GM06990 (cell line): ENCODE data around the gene FHL3.
A peak's percentile ranks its signal among the peaks of the same experiment; 100 is the strongest.

Experiments used
- DNase-seq: peaks from one replicate; pipeline ENCODE4 v3.0.0-alpha.2; 2011; ENCODE audit not compliant: insufficient read length; ENCODE audit errors: extremely low read depth
- H3K27me3 ChIP-seq: replicated peaks from 2 replicates; pipeline ENCODE4 v1.6.0; 2011; ENCODE audit warnings: low read length; ENCODE audit not compliant: control insufficient read depth, insufficient read depth
- H3K36me3 ChIP-seq: 2 replicates; pipeline ENCODE4 v1.5.1; 2011; ENCODE audit warnings: low read length; ENCODE audit not compliant: control insufficient read depth, insufficient read depth
- H3K4me3 ChIP-seq: replicated peaks from 2 replicates; pipeline ENCODE4 v1.5.1; 2011; ENCODE audit warnings: low read depth, mild to moderate bottlenecking, control low read depth, low read length
- TF ChIP-seq, protein P1 (sequence below): IDR thresholded peaks from 2 replicates; pipeline ENCODE4 v1.5.1; 2011; ENCODE audit warnings: low read length, control low read depth, mild to moderate bottlenecking, inconsistent platforms; ENCODE audit not compliant: insufficient read depth, poor library complexity, severe bottlenecking

FHL3 gene

DNA sequence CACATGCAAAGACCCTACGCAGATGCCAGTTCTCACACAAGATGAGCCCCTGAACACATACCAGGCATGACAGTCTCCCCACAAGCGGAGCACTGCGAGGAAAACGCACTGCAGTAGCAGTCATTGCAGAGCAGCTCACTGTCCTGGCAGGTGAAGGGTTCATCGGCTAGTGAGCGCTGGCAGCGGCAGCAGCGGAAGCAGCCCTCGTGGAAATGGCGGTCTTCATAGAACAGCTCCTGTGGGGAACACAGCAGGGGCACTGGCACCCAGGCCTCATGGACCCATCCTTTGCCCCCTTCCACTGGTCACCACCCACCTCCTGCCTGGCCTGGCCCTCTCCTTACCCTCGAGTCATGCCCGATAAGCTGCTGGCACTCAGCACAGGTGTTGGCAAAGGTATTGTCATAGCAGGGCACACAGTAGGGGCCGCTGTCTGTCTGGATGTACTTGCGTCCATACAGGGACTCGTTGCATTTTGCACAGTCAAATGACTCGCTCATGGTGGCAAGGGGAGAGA, 6.3 kb downstream of the FHL3 start:
- no peak overlapping the region for H3K4me3 ChIP-seq
- TF ChIP-seq, protein P1, sequence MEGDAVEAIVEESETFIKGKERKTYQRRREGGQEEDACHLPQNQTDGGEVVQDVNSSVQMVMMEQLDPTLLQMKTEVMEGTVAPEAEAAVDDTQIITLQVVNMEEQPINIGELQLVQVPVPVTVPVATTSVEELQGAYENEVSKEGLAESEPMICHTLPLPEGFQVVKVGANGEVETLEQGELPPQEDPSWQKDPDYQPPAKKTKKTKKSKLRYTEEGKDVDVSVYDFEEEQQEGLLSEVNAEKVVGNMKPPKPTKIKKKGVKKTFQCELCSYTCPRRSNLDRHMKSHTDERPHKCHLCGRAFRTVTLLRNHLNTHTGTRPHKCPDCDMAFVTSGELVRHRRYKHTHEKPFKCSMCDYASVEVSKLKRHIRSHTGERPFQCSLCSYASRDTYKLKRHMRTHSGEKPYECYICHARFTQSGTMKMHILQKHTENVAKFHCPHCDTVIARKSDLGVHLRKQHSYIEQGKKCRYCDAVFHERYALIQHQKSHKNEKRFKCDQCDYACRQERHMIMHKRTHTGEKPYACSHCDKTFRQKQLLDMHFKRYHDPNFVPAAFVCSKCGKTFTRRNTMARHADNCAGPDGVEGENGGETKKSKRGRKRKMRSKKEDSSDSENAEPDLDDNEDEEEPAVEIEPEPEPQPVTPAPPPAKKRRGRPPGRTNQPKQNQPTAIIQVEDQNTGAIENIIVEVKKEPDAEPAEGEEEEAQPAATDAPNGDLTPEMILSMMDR: no peak
- DNase-seq: no peak
- no peaks in the 10 kb centered on the region for H3K27me3 ChIP-seq
- peaks cover 17% of the 10 kb centered on the region for H3K36me3 ChIP-seq

DNA sequence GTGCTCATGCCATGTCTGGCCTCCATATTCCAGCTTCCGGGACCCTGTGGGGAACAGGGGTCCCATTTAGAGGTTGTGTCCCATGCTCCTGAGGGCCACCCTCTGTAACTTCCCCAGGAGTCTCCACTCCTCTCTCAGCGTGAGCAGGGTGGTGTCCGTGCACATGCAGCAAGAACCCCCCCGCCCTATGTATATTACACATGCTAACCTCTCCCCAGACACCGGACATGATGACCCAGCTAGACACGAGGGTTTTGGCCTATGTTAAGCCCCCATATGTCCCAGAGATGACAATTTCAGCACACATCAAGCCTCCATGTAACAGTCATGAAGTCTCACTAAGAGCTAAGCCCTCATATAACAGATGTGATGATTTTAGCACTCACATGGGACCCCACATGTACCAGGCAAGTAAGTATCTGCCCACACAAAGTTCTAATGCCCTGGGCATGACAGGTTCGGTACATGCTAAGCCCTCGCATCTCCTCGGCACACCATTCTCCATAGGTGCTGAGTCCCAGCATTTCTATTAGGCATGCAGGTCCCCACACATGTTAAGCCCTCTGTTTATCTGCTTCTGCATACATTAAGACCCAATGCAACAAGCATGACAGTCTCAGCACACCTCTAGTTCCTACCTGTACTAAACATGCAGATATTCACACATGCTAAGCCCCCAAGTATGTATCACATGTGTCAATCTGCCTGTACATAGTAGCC, 7.1 kb downstream of the FHL3 start:
- no peak overlapping the region for H3K4me3 ChIP-seq

DNA sequence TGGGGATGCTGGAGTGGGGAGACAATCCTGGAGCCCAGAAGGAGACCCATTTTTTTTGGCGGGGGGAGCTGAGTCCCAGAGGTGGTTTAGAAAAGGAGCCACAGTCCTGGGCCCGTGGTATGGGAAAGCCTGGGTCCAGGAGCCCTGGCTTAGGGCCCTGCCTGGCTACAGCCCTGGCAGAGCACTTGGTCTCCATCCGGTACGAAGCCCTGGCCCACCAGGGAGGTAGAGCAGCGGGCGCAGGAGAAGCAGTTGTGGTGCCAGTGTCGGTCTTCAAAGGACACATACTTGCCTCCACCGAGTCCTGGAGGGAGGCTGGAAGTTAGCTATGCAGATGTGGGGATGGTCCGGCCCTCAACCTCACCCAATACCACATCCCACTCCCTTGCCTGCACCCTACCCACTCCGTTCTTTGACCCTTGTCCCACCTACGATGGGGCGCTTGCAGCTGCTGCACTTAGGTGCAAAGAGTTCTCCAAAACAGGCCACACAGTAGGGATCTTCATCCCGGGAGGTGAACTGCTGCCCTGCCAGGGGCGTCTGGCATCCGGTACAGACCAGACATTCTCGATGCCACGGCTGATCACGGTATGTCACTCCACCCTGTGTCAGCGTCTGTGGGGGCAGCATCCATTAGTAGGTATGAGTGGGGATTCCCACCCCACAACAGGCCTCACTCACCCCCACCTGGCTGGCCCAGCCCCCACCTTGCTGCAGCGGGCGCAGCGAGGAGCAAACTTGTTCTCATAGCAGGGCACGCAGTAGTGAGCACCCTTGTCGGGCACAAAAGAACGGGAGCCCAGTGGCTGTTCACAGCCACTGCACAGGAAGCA, 7.8 kb downstream of the FHL3 start:
- TF ChIP-seq, protein P1: no peak
- Histone ChIP-seq H3K36me3 (peaks cover 17% of the 10 kb centered on the region), H3K4me3 (no peak overlapping the region), H3K27me3 (no peaks in the 10 kb centered on the region)
- no peak for DNase-seq

More for the DNA sequence above, 7.1 kb downstream of the FHL3 start:
- TF ChIP-seq, protein P1: no peak
- Histone ChIP-seq H3K27me3 (no peaks in the 10 kb centered on the region), H3K36me3 (peaks cover 17% of the 10 kb centered on the region)
- DNase-seq: no peak

DNA sequence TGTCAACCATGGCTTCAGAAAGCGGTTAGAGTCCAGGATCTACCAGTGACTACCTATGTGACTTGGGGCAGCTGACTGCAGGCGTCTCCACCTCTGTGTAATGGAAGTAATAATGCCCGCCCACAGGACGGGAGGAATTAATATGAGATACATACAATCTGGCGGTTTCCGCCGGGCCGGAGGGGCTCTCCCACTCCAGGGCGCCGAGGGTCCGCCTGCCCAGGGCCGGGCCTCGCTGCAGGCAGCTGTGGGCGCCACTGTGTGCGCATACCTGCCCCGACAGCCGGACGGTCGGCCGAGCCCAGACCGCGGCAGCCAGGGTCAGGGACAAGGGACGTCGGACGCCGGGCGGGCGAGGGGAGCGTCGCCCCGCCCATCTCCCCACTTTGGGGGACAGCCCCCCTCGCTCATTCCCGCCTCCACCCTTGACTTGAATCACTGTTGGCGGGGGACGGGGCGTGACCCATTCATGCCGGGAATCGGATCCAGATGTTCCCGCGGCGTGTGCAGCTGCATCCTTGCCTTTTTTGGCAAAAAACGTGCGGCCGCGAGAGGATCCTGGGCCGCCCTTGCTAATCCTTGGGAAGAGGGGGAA, 9.5 kb downstream of the FHL3 start:
- peaks cover 17% of the 10 kb centered on the region for H3K36me3 ChIP-seq
- DNase-seq: peak; percentile 56
- TF ChIP-seq, protein P1: no peak
- no peaks in the 10 kb centered on the region for H3K27me3 ChIP-seq
- H3K4me3 ChIP-seq: peak overlapping the region; percentile 11

DNA sequence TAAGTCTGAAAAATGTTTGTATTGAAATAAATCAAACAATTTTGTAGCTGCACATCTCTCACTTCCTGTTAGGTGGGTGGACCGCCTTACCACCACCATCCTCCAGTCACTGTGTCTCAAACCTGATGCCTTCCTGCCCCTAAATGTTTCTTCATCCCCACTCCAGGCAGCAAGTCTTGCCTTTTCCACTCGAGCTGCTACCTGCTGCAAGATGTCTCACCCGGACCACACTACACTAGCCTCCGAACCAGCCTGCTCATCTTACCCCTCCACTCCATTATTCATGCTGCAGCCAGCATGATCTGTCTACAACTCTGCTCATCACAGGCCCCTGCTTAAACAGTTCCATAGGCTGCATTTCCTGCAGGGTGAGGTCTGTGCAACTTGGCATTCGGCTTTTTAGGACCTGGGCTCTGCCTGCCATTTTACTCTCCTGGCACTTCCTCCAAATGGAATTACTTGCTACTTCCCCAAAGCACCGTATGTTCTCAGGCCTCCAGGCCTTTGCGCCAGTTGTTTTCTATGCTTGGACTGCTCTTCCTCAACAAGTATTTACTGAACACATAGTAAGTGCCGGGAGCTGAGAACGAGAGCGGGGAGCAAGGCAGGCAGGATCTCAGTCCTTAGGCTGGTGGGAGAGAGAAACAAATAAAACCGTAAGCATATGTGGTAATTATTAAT, 10.3 kb downstream of the FHL3 start:
- peaks cover 17% of the 10 kb centered on the region for H3K36me3 ChIP-seq
- H3K4me3 ChIP-seq: no peak overlapping the region
- TF ChIP-seq, protein P1: no peak
- no peaks in the 10 kb centered on the region for H3K27me3 ChIP-seq
- DNase-seq: no peak
